ENCODE measurements around the gene HMX1. TPM values are rescaled to one million over a fixed set of nuclear protein-coding genes. Genes with fewer than 3 reads are reported as not detected.

Gene HMX1
- total and polyA plus RNA-seq, 2 donors (not counting 3 experiments of a cell fraction or from before 2014, with no cell fraction given), result not detected

DNA sequence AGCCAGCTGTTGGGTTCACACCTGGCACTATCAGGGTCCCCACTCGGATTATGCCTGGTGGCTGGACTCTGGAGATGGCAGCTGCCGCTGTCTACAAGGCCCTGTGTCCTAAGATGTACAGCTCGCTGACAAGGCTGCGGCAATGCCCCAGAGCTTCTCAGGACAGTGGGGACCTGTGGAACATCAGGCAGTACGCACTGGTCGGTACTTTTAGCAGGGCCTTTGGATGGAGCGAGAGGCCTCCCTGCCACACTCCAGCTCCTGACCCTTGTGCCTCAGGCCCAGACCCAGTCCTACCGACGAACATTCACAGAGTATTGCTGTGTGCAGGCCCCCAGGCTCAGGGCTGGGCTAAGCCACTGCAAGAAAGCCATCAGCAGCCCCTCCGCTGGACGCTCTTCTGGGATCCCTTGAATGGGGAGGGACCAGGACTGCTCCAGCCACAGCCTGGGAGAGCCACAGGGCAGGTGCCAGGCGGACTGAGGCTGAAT is 45.7 kb upstream of the HMX1 start:
- dilution Hi-C loops (cut with MboI; ENCODE audit: extremely low pct_ligation_motif_present, low sequenced_read_pairs) (no loop called here), intact Hi-C loops (cut with micrococcal nuclease) (no loop called here)
- H3K9me3 ChIP-seq (replicated peaks; ENCODE audit: control insufficient read depth, insufficient read depth, low read length), result no peaks in the 10 kb centered on the region
- no peak overlapping the region for H3K4me2 ChIP-seq (ENCODE audit: insufficient read depth, low read length)
- H3K9me1 ChIP-seq (replicated peaks; ENCODE audit: control insufficient read depth, extremely low read depth, insufficient read depth, low read length), result no peaks in the 10 kb centered on the region
- no peaks in the 10 kb centered on the region for H3K36me3 ChIP-seq (ENCODE audit: control insufficient read depth in 2 of 2, extremely low read depth in 1 of 2, insufficient read depth in 2 of 2, low read length in 2 of 2)
- CTCF ChIA-PET, result interaction anchor here (0.5 to 3.0 kb wide), 9 partner anchors 11 to 449 kb away, joined by 3 to 32 read pairs (median 3); no protein-coding TSS in a partner anchor
- no peak overlapping the region for H3K9ac ChIP-seq (replicated peaks; ENCODE audit: extremely low read depth, insufficient read depth, low read length)
- no peaks in the 10 kb centered on the region for H3K27me3 ChIP-seq (ENCODE audit: control insufficient read depth in 2 of 2, insufficient read depth in 2 of 2, low read length in 2 of 2)
- no peak overlapping the region for H2AFZ ChIP-seq (ENCODE audit: low read depth, low read length)
- no peak for TF ChIP-seq POLR2AphosphoS5 (IDR thresholded peaks at IDR 0.05; ENCODE audit: insufficient read depth, low read depth, low read length)
- TF ChIP-seq EZH2 (IDR thresholded peaks at IDR 0.05; ENCODE audit: borderline replicate concordance, low read depth, low read length, severe bottlenecking), result no peak
- TF ChIP-seq, protein P1, sequence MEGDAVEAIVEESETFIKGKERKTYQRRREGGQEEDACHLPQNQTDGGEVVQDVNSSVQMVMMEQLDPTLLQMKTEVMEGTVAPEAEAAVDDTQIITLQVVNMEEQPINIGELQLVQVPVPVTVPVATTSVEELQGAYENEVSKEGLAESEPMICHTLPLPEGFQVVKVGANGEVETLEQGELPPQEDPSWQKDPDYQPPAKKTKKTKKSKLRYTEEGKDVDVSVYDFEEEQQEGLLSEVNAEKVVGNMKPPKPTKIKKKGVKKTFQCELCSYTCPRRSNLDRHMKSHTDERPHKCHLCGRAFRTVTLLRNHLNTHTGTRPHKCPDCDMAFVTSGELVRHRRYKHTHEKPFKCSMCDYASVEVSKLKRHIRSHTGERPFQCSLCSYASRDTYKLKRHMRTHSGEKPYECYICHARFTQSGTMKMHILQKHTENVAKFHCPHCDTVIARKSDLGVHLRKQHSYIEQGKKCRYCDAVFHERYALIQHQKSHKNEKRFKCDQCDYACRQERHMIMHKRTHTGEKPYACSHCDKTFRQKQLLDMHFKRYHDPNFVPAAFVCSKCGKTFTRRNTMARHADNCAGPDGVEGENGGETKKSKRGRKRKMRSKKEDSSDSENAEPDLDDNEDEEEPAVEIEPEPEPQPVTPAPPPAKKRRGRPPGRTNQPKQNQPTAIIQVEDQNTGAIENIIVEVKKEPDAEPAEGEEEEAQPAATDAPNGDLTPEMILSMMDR (IDR thresholded peaks at IDR 0.05; ENCODE audit: extremely low read depth in 1 of 2, insufficient read depth in 1 of 2, low read depth in 1 of 2, low read length in 2 of 2), result no peak
- TF ChIP-seq POLR2A (IDR thresholded peaks at IDR 0.05; ENCODE audit: low read depth, low read length), result no peak
- no peak for TF ChIP-seq FOS (IDR thresholded peaks at IDR 0.05; ENCODE audit: borderline replicate concordance, insufficient read depth, low read length)
- TF ChIP-seq GATA2 (IDR thresholded peaks at IDR 0.05; ENCODE audit: insufficient read depth, insufficient read length, low read depth, low read length), result no peak
- TF ChIP-seq MYC (IDR thresholded peaks at IDR 0.05; ENCODE audit: low read depth, low read length), result no peak
- TF ChIP-seq, protein P2, sequence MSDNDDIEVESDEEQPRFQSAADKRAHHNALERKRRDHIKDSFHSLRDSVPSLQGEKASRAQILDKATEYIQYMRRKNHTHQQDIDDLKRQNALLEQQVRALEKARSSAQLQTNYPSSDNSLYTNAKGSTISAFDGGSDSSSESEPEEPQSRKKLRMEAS (IDR thresholded peaks at IDR 0.05; ENCODE audit: insufficient read depth, insufficient read length), result no peak
- no peak for TF ChIP-seq JUN (IDR thresholded peaks at IDR 0.05; ENCODE audit: borderline replicate concordance, insufficient read depth, insufficient read length, low read depth)
- POLR2A ChIA-PET, result no interaction called here
- FAIRE-seq, result no peak
- H3K4me1 ChIP-seq (ENCODE audit: control insufficient read depth, extremely low read depth, insufficient read depth, low read length), result no peaks in the 10 kb centered on the region
- no peaks in the 10 kb centered on the region for H3K79me2 ChIP-seq (ENCODE audit: control insufficient read depth, insufficient read depth, low read length)
- H4K20me1 ChIP-seq (replicated peaks; ENCODE audit: control insufficient read depth, extremely low read depth, insufficient read depth, low read length), result no peaks in the 10 kb centered on the region
- no TSS peak for BruUV-seq (replicated peaks)
- no peak overlapping the region for H3K4me3 ChIP-seq (replicated peaks in 1 of 3; ENCODE audit: insufficient read depth in 1 of 3, low read depth in 1 of 3, low read length in 3 of 3)
- H3K27ac ChIP-seq (ENCODE audit: insufficient read depth, low read depth, low read length), result no peak overlapping the region
- DNase-seq (ENCODE audit: low read depth, low spot score), result no peak
